ENCODE results near the gene TDRD9.

TDRD9 gene

DNA sequence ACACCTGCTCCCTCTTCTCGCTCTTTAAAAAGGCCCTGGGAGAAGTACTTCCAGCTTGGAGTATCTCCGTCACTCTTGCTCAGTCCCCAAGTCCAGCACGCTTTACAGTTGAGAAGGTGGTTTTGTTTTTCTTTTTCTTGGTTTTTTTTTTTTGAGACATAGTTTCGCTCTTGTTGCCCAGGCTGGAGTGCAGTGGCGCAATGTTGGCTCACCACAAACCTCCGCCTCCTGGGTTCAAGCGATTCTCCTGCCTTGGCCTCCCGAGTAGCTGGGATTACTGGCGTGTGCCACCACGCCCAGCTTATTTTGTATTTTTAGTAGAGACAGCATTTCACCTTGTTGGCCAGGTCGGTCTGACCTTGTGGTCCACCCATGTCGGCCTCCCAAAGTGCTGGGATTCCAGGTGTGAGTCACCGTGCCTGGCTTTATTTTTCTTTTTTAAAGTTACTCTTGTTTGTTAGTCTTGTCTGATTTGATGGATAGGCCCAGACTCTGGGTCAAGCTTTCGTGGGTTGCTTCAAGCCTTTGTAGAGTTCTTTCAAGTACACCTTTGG is 1.9 kb downstream of the TDRD9 start:
- Histone ChIP-seq H3K23ac (ENCODE audit: low read length) (no peak overlapping the region), H3K9ac (ENCODE audit: low read length) (no peak overlapping the region), H3K79me2 (ENCODE audit: control insufficient read depth, insufficient read depth, low read length, poor library complexity) (no peaks in the 10 kb centered on the region), H2AK5ac (ENCODE audit: low read length) (no peak overlapping the region), H2BK5ac (ENCODE audit: low read depth, low read length, poor library complexity) (no peak overlapping the region), H3K27me3 (ENCODE audit: insufficient read depth, low read length) (no peaks in the 10 kb centered on the region), H4K12ac (ENCODE audit: low read depth, low read length) (no peak overlapping the region), H2BK12ac (ENCODE audit: low read length) (no peak overlapping the region), H3K27ac (ENCODE audit: low read depth, low read length) (no peak overlapping the region), H3K9me3 (ENCODE audit: insufficient read depth, low read depth, low read length) (no peaks in the 10 kb centered on the region), H4K8ac (ENCODE audit: low read depth, low read length) (no peak overlapping the region), H3K36me3 (ENCODE audit: control insufficient read depth in 1 of 2, insufficient read depth in 2 of 2, low read length in 2 of 2) (no peaks in the 10 kb centered on the region), H4K91ac (ENCODE audit: low read depth, low read length) (no peak overlapping the region), H2BK120ac (ENCODE audit: insufficient read depth, low read length, poor library complexity) (no peak overlapping the region), H3K79me1 (ENCODE audit: low read length) (no peaks in the 10 kb centered on the region), H3K4me1 (ENCODE audit: control insufficient read depth in 1 of 2, insufficient read depth in 2 of 2, low read length in 2 of 2) (no peaks in the 10 kb centered on the region), H3K4me2 (ENCODE audit: low read length) (no peak overlapping the region), H3K14ac (ENCODE audit: low read length) (no peak overlapping the region), H3K4me3 (ENCODE audit: low read depth, low read length) (no peak overlapping the region), H2AFZ (ENCODE audit: insufficient read depth, low read length, poor library complexity) (no peak overlapping the region), H3K4ac (ENCODE audit: low read depth, low read length) (no peak overlapping the region), H3K18ac (ENCODE audit: low read length) (no peak overlapping the region)
- no peak for DNase-seq
- WGBS (ENCODE audit: extremely low coverage, insufficient coverage, insufficient read length): no CpG with 5 or more reads among the region's 14 CpGs

DNA sequence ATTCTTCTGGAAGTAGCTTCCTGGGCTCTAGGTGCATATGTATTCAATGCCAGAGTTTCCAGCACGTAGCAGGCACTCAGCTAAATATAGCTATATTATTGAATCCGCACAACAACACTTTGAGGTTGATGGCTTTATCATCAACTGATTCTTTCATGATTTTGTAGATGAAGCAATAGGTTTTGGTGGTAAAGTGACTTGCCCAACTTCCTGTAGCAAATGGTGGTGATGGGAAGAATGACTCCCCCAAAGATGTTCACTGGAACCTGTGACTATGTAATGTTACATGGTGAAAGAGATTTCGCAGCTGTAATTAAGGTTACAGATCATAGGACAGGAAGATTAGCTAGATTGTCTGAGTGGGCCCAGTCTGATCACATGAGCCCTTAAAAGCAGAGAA is 3.2 kb downstream of the TDRD9 start:
- Histone ChIP-seq H3K79me1 (ENCODE audit: low read length) (no peaks in the 10 kb centered on the region), H3K18ac (ENCODE audit: low read length) (no peak overlapping the region)
- no CpG with 5 or more reads among the region's 3 CpGs for WGBS (ENCODE audit: extremely low coverage, insufficient coverage, insufficient read length)

DNA sequence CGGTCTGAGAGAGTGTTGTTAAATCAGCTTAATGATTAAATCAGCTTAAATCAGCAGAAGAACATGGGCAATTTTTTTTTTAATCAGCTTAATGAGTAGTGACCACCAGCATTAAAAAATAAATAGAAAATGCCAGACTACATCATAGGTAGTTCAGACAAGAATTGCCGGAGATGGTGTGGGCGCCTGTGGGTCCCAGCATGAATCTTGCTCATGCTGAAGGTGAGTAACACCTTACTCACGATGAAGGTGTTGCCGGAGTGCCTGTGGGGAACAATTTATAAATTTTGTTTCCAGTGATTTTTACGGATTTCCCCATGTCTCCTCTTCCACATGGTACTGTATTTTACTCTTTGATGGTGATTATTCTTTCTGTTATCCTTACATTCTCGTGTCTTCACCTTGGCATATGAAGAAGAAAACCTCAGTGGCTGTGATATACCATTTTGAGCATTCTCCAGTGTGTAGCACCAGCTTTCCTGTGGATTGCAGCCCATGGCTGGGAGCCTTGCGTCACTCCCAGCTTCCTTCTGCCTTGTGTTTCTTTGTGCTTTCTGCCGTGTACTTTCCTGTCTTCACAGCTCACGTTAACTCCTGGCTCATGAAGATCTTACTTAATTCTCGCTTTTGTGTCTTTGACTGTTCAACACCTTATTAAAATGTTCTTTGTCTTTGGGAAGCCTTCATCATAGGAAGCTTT is 4.7 kb downstream of the TDRD9 start:
- no peak for DNase-seq
- Histone ChIP-seq H2BK120ac (ENCODE audit: insufficient read depth, low read length, poor library complexity) (no peak overlapping the region), H2BK5ac (ENCODE audit: low read depth, low read length, poor library complexity) (no peak overlapping the region), H3K4me3 (ENCODE audit: low read depth, low read length) (no peak overlapping the region), H3K27ac (ENCODE audit: low read depth, low read length) (no peak overlapping the region), H3K18ac (ENCODE audit: low read length) (no peak overlapping the region), H3K4me2 (ENCODE audit: low read length) (no peak overlapping the region), H3K23ac (ENCODE audit: low read length) (no peak overlapping the region), H4K12ac (ENCODE audit: low read depth, low read length) (no peak overlapping the region), H3K79me2 (ENCODE audit: control insufficient read depth, insufficient read depth, low read length, poor library complexity) (no peaks in the 10 kb centered on the region), H4K8ac (ENCODE audit: low read depth, low read length) (no peak overlapping the region), H3K14ac (ENCODE audit: low read length) (no peak overlapping the region), H2BK12ac (ENCODE audit: low read length) (no peak overlapping the region), H4K91ac (ENCODE audit: low read depth, low read length) (no peak overlapping the region), H3K36me3 (ENCODE audit: control insufficient read depth in 1 of 2, insufficient read depth in 2 of 2, low read length in 2 of 2) (no peaks in the 10 kb centered on the region), H3K27me3 (ENCODE audit: insufficient read depth, low read length) (no peaks in the 10 kb centered on the region), H3K9me3 (ENCODE audit: insufficient read depth, low read depth, low read length) (no peaks in the 10 kb centered on the region), H3K9ac (ENCODE audit: low read length) (no peak overlapping the region), H2AFZ (ENCODE audit: insufficient read depth, low read length, poor library complexity) (no peak overlapping the region), H3K4me1 (ENCODE audit: control insufficient read depth in 1 of 2, insufficient read depth in 2 of 2, low read length in 2 of 2) (no peaks in the 10 kb centered on the region), H2AK5ac (ENCODE audit: low read length) (no peak overlapping the region), H3K4ac (ENCODE audit: low read depth, low read length) (no peak overlapping the region), H3K79me1 (ENCODE audit: low read length) (no peaks in the 10 kb centered on the region)
- WGBS (ENCODE audit: extremely low coverage, insufficient coverage, insufficient read length): no CpG with 5 or more reads among the region's 11 CpGs

More for the DNA sequence above, 3.2 kb downstream of the TDRD9 start:
- H3K9me3 ChIP-seq (ENCODE audit: insufficient read depth, low read depth, low read length): no peaks in the 10 kb centered on the region
- no peak overlapping the region for H2BK5ac ChIP-seq (ENCODE audit: low read depth, low read length, poor library complexity)
- H3K14ac ChIP-seq (ENCODE audit: low read length): no peak overlapping the region
- no peaks in the 10 kb centered on the region for H3K36me3 ChIP-seq (ENCODE audit: control insufficient read depth in 1 of 2, insufficient read depth in 2 of 2, low read length in 2 of 2)
- no peak overlapping the region for H4K8ac ChIP-seq (ENCODE audit: low read depth, low read length)
- no peak overlapping the region for H4K91ac ChIP-seq (ENCODE audit: low read depth, low read length)
- H3K4ac ChIP-seq (ENCODE audit: low read depth, low read length): no peak overlapping the region
- no peak overlapping the region for H3K23ac ChIP-seq (ENCODE audit: low read length)
- no peak overlapping the region for H4K12ac ChIP-seq (ENCODE audit: low read depth, low read length)
- peak in 1 of 2 donors; percentile 6 for DNase-seq
- no peak overlapping the region for H2AFZ ChIP-seq (ENCODE audit: insufficient read depth, low read length, poor library complexity)
- H3K79me2 ChIP-seq (ENCODE audit: control insufficient read depth, insufficient read depth, low read length, poor library complexity): no peaks in the 10 kb centered on the region
- H3K27me3 ChIP-seq (ENCODE audit: insufficient read depth, low read length): no peaks in the 10 kb centered on the region
- H3K9ac ChIP-seq (ENCODE audit: low read length): no peak overlapping the region
- H2BK12ac ChIP-seq (ENCODE audit: low read length): no peak overlapping the region
- H2BK120ac ChIP-seq (ENCODE audit: insufficient read depth, low read length, poor library complexity): no peak overlapping the region
- no peak overlapping the region for H3K4me2 ChIP-seq (ENCODE audit: low read length)
- H3K4me3 ChIP-seq (ENCODE audit: low read depth, low read length): no peak overlapping the region
- no peak overlapping the region for H3K27ac ChIP-seq (ENCODE audit: low read depth, low read length)
- no peak overlapping the region for H2AK5ac ChIP-seq (ENCODE audit: low read length)
- H3K4me1 ChIP-seq (ENCODE audit: control insufficient read depth in 1 of 2, insufficient read depth in 2 of 2, low read length in 2 of 2): no peaks in the 10 kb centered on the region

DNA sequence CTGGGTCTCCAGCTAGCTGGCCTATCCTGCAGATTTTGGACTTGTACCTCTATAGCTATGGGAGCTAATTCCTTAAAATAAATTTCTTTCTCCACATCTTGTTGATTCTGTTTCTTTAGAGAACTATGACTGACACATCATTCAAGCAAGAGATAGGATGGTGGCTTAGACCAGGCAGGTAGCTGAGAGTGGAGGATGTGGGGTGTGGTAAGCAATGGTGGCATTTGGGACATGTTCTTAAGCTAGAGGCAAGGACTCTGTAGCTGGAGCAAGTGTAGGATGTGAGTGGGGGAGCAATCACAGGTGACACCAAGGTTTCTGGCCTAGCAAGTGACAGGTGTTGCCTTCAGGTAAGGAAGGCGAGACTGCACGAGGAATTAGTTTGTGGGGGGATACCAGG is 6.8 kb downstream of the TDRD9 start:
- Histone ChIP-seq H3K36me3 (ENCODE audit: control insufficient read depth in 1 of 2, insufficient read depth in 2 of 2, low read length in 2 of 2) (no peaks in the 10 kb centered on the region), H3K27ac (ENCODE audit: low read depth, low read length) (no peak overlapping the region), H2AK5ac (ENCODE audit: low read length) (no peak overlapping the region), H3K27me3 (ENCODE audit: insufficient read depth, low read length) (no peaks in the 10 kb centered on the region), H3K79me1 (ENCODE audit: low read length) (no peaks in the 10 kb centered on the region), H3K9me3 (ENCODE audit: insufficient read depth, low read depth, low read length) (no peaks in the 10 kb centered on the region), H2BK120ac (ENCODE audit: insufficient read depth, low read length, poor library complexity) (no peak overlapping the region), H2BK5ac (ENCODE audit: low read depth, low read length, poor library complexity) (no peak overlapping the region), H3K14ac (ENCODE audit: low read length) (no peak overlapping the region), H3K18ac (ENCODE audit: low read length) (no peak overlapping the region), H3K4ac (ENCODE audit: low read depth, low read length) (no peak overlapping the region), H2AFZ (ENCODE audit: insufficient read depth, low read length, poor library complexity) (no peak overlapping the region), H4K8ac (ENCODE audit: low read depth, low read length) (no peak overlapping the region), H4K12ac (ENCODE audit: low read depth, low read length) (no peak overlapping the region), H3K4me1 (ENCODE audit: control insufficient read depth in 1 of 2, insufficient read depth in 2 of 2, low read length in 2 of 2) (no peaks in the 10 kb centered on the region), H3K4me3 (ENCODE audit: low read depth, low read length) (no peak overlapping the region), H4K91ac (ENCODE audit: low read depth, low read length) (no peak overlapping the region), H3K9ac (ENCODE audit: low read length) (no peak overlapping the region), H2BK12ac (ENCODE audit: low read length) (no peak overlapping the region), H3K23ac (ENCODE audit: low read length) (no peak overlapping the region), H3K79me2 (ENCODE audit: control insufficient read depth, insufficient read depth, low read length, poor library complexity) (no peaks in the 10 kb centered on the region), H3K4me2 (ENCODE audit: low read length) (no peak overlapping the region)
- WGBS (ENCODE audit: extremely low coverage, insufficient coverage, insufficient read length): no CpG with 5 or more reads among the region's 2 CpGs
- DNase-seq: no peak

All from trophoblast cell (in vitro differentiated cells and primary cell).